Measurements from ENCODE around the gene ZNF800.

The ZNF800 gene

DNA sequence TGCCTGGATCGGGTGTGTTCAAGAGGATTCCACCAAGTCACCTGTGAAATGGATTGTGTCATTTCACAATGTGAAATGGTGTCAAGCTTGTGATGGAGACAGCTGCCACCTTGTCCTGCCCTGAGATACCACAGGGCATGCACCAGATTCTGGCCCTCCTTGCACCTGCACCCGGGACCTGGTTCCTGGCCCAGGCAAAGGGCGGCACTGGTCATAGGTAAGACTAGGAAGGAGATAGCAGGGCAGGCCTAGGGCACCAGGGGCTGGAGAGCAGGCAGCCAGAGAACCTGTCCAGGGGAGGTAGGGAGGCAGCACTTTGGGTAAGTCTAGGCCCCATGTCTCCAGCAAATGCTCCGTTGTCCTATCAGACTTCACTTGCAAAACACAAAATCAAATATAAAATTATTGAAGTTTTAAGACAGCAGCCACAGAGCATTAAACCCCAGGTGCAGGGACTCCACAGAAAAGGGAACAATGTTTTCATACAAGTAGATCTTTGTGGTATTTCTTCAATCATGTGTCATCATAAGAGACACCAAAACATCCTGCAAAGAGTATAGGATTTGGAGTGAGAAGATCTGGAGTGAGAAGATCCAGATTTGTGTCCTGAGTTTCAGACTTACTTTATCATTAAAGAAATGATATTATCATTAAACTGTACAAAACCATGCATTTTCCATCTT is 22.7 kb upstream of the ZNF800 start (continued):
- TF ChIP-seq ZNF324 (tag by site-specific recombination; IDR thresholded peaks at IDR 0.05) (no peak), KLF7 (tag by site-specific recombination; IDR thresholded peaks at IDR 0.05; ENCODE audit: borderline replicate concordance) (no peak), ZSCAN30 (tag by site-specific recombination; IDR thresholded peaks at IDR 0.05) (no peak), ZNF596 (tag by site-specific recombination; IDR thresholded peaks at IDR 0.05) (no peak), ZNF23 (tag by site-specific recombination; IDR thresholded peaks at IDR 0.05; ENCODE audit: borderline replicate concordance) (no peak), ZNF837 (tag by site-specific recombination; IDR thresholded peaks at IDR 0.05) (no peak), ZBTB17 (tag by site-specific recombination; IDR thresholded peaks at IDR 0.05) (no peak)
- TF ChIP-seq, protein P1, sequence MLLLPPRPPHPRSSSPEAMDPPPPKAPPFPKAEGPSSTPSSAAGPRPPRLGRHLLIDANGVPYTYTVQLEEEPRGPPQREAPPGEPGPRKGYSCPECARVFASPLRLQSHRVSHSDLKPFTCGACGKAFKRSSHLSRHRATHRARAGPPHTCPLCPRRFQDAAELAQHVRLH (tag by site-specific recombination; IDR thresholded peaks at IDR 0.05), result no peak
- TF ChIP-seq, protein P2, sequence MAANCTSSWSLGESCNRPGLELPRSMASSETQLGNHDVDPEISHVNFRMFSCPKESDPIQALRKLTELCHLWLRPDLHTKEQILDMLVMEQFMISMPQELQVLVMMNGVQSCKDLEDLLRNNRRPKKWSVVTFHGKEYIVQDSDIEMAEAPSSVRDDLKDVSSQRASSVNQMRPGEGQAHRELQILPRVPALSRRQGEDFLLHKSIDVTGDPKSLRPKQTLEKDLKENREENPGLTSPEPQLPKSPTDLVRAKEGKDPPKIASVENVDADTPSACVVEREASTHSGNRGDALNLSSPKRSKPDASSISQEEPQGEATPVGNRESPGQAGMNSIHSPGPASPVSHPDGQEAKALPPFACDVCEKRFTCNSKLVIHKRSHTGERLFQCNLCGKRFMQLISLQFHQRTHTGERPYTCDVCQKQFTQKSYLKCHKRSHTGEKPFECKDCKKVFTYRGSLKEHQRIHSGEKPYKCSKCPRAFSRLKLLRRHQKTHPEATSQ (tag by site-specific recombination; IDR thresholded peaks at IDR 0.05), result no peak
- TF ChIP-seq, protein P3, sequence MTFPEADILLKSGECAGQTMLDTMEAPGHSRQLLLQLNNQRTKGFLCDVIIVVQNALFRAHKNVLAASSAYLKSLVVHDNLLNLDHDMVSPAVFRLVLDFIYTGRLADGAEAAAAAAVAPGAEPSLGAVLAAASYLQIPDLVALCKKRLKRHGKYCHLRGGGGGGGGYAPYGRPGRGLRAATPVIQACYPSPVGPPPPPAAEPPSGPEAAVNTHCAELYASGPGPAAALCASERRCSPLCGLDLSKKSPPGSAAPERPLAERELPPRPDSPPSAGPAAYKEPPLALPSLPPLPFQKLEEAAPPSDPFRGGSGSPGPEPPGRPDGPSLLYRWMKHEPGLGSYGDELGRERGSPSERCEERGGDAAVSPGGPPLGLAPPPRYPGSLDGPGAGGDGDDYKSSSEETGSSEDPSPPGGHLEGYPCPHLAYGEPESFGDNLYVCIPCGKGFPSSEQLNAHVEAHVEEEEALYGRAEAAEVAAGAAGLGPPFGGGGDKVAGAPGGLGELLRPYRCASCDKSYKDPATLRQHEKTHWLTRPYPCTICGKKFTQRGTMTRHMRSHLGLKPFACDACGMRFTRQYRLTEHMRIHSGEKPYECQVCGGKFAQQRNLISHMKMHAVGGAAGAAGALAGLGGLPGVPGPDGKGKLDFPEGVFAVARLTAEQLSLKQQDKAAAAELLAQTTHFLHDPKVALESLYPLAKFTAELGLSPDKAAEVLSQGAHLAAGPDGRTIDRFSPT (tag by site-specific recombination; IDR thresholded peaks at IDR 0.05), result no peak

DNA sequence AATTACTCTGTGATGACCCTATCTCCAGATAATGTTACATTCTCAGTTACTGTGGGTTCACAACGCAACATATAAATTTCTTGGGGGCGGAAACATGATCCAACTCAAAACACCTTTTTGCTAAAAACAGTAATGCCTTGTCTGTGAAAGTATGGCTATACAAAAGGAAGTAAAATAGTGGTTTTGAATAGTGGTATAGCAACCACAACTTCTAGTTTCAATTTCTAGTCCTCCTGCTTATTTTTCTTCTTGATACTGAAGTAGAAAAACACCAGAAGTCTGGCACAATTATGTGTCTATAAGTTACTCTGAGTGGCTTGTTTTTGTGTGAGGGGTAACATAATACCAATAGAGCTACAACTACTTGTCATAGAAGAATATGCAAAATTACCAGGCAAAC is 21.5 kb upstream of the ZNF800 start:
- Histone ChIP-seq H3K4me1 (ENCODE audit: control insufficient read depth, insufficient read depth, low read length) (no peaks in the 10 kb centered on the region), H3K27ac (ENCODE audit: extremely low read depth, low read depth, low read length) (no peak overlapping the region), H3K9me3 (ENCODE audit: control insufficient read depth, insufficient read depth, low read depth, low read length) (no peaks in the 10 kb centered on the region), H3K36me3 (ENCODE audit: control insufficient read depth in 2 of 2, insufficient read depth in 1 of 2, low read length in 2 of 2) (no peaks in the 10 kb centered on the region), H3K4me3 (ENCODE audit: low read depth, low read length) (no peak overlapping the region)
- ChIA-PET POLR2A (interaction anchor here (2.2 kb wide), 1 partner anchor 22 kb away, joined by 4 read pairs; the partner anchor contains the start of gene ZNF800), CTCF (interaction anchor here (1.2 kb wide), 1 partner anchor 67 kb away, joined by 3 read pairs; no protein-coding TSS in a partner anchor)
- TF ChIP-seq ZNF138 (tag by site-specific recombination; IDR thresholded peaks at IDR 0.05; ENCODE audit: borderline replicate concordance) (no peak), ZBTB17 (tag by site-specific recombination; IDR thresholded peaks at IDR 0.05) (no peak), KLF1 (tag by site-specific recombination; IDR thresholded peaks at IDR 0.05) (no peak), SP3 (tag by site-specific recombination; IDR thresholded peaks at IDR 0.05) (no peak), OSR2 (tag by site-specific recombination; IDR thresholded peaks at IDR 0.05) (no peak), ZNF248 (tag by site-specific recombination; IDR thresholded peaks at IDR 0.05) (no peak)
- TF ChIP-seq, protein P4, sequence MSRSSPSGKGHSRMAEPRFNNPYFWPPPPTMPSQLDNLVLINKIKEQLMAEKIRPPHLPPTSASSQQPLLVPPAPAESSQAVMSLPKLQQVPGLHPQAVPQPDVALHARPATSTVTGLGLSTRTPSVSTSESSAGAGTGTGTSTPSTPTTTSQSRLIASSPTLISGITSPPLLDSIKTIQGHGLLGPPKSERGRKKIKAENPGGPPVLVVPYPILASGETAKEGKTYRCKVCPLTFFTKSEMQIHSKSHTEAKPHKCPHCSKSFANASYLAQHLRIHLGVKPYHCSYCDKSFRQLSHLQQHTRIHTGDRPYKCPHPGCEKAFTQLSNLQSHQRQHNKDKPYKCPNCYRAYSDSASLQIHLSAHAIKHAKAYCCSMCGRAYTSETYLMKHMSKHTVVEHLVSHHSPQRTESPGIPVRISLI (tag by site-specific recombination; IDR thresholded peaks at IDR 0.05), result no peak
- TF ChIP-seq, protein P3 (tag by site-specific recombination; IDR thresholded peaks at IDR 0.05), result no peak
- TF ChIP-seq, protein P5, sequence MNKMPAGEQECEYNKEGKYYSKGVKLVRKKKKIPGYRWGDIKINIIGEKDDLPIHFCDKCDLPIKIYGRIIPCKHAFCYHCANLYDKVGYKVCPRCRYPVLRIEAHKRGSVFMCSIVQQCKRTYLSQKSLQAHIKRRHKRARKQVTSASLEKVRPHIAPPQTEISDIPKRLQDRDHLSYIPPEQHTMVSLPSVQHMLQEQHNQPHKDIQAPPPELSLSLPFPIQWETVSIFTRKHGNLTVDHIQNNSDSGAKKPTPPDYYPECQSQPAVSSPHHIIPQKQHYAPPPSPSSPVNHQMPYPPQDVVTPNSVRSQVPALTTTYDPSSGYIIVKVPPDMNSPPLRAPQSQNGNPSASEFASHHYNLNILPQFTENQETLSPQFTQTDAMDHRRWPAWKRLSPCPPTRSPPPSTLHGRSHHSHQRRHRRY (tag by site-specific recombination; IDR thresholded peaks at IDR 0.05), result no peak
- TF ChIP-seq, protein P6, sequence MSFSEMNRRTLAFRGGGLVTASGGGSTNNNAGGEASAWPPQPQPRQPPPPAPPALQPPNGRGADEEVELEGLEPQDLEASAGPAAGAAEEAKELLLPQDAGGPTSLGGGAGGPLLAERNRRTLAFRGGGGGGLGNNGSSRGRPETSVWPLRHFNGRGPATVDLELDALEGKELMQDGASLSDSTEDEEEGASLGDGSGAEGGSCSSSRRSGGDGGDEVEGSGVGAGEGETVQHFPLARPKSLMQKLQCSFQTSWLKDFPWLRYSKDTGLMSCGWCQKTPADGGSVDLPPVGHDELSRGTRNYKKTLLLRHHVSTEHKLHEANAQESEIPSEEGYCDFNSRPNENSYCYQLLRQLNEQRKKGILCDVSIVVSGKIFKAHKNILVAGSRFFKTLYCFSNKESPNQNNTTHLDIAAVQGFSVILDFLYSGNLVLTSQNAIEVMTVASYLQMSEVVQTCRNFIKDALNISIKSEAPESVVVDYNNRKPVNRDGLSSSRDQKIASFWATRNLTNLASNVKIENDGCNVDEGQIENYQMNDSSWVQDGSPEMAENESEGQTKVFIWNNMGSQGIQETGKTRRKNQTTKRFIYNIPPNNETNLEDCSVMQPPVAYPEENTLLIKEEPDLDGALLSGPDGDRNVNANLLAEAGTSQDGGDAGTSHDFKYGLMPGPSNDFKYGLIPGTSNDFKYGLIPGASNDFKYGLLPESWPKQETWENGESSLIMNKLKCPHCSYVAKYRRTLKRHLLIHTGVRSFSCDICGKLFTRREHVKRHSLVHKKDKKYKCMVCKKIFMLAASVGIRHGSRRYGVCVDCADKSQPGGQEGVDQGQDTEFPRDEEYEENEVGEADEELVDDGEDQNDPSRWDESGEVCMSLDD (tag by site-specific recombination; IDR thresholded peaks at IDR 0.05), result no peak
- TF ChIP-seq, protein P7, sequence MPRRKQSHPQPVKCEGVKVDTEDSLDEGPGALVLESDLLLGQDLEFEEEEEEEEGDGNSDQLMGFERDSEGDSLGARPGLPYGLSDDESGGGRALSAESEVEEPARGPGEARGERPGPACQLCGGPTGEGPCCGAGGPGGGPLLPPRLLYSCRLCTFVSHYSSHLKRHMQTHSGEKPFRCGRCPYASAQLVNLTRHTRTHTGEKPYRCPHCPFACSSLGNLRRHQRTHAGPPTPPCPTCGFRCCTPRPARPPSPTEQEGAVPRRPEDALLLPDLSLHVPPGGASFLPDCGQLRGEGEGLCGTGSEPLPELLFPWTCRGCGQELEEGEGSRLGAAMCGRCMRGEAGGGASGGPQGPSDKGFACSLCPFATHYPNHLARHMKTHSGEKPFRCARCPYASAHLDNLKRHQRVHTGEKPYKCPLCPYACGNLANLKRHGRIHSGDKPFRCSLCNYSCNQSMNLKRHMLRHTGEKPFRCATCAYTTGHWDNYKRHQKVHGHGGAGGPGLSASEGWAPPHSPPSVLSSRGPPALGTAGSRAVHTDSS (tag by site-specific recombination; IDR thresholded peaks at IDR 0.05), result no peak
- TF ChIP-seq, protein P8, sequence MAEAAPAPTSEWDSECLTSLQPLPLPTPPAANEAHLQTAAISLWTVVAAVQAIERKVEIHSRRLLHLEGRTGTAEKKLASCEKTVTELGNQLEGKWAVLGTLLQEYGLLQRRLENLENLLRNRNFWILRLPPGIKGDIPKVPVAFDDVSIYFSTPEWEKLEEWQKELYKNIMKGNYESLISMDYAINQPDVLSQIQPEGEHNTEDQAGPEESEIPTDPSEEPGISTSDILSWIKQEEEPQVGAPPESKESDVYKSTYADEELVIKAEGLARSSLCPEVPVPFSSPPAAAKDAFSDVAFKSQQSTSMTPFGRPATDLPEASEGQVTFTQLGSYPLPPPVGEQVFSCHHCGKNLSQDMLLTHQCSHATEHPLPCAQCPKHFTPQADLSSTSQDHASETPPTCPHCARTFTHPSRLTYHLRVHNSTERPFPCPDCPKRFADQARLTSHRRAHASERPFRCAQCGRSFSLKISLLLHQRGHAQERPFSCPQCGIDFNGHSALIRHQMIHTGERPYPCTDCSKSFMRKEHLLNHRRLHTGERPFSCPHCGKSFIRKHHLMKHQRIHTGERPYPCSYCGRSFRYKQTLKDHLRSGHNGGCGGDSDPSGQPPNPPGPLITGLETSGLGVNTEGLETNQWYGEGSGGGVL (tag by site-specific recombination; IDR thresholded peaks at IDR 0.05), result no peak

Measured in HEK293 (cell line).